H9 (cell line): ENCODE results near the gene SOSTDC1. TPM values are rescaled to one million over a fixed set of nuclear protein-coding genes. Genes with fewer than 3 reads are reported as not detected.

Experiments used
- DNase-seq: peaks from one replicate; pipeline ENCODE4 v3.0.0-alpha.2; 2017
- H2AFZ ChIP-seq: one replicate; pipeline ENCODE4 v1.6.1; 2013; ENCODE audit warnings: mild to moderate bottlenecking, low read length, control low read depth, moderate library complexity
- H2AK5ac ChIP-seq: 2 replicates; pipeline ENCODE4 v1.6.1; 2013; ENCODE audit warnings: low read length, control low read depth, mixed read lengths; ENCODE audit not compliant: insufficient read length
- H2BK120ac ChIP-seq: one replicate; pipeline ENCODE4 v1.6.1; 2013; ENCODE audit warnings: low read depth, mild to moderate bottlenecking, low read length, control low read depth, inconsistent platforms; ENCODE audit not compliant: poor library complexity, severe bottlenecking
- H2BK12ac ChIP-seq: 2 replicates; pipeline ENCODE4 v1.6.1; 2013; ENCODE audit warnings: low read length, control low read depth, mixed read lengths, low read depth; ENCODE audit not compliant: insufficient read length
- H2BK15ac ChIP-seq: 2 replicates; pipeline ENCODE4 v1.6.1; 2013; ENCODE audit warnings: low read depth, low read length, control low read depth
- H2BK20ac ChIP-seq: one replicate; pipeline ENCODE4 v1.6.1; 2013; ENCODE audit warnings: low read depth, mild to moderate bottlenecking, low read length, control low read depth, inconsistent platforms; ENCODE audit not compliant: poor library complexity, severe bottlenecking
- H2BK5ac ChIP-seq: 2 replicates; pipeline ENCODE4 v1.6.1; 2013; ENCODE audit warnings: low read length, control low read depth, mixed read lengths; ENCODE audit not compliant: insufficient read length
- H3K14ac ChIP-seq: 2 replicates; pipeline ENCODE4 v1.6.1; 2013; ENCODE audit warnings: low read length, control low read depth; ENCODE audit not compliant: insufficient read depth
- H3K18ac ChIP-seq: 2 replicates; pipeline ENCODE4 v1.6.1; 2013; ENCODE audit warnings: low read depth, mild to moderate bottlenecking, mixed read lengths, low read length, control low read depth; ENCODE audit not compliant: insufficient read length
- H3K23ac ChIP-seq: 2 replicates; pipeline ENCODE4 v1.6.1; 2013; ENCODE audit warnings: low read length, control low read depth, mixed read lengths, low read depth; ENCODE audit not compliant: insufficient read length
- H3K23me2 ChIP-seq: 2 replicates; pipeline ENCODE4 v1.6.1; 2013; ENCODE audit warnings: low read depth, mild to moderate bottlenecking, mixed read lengths, low read length, control low read depth; ENCODE audit not compliant: insufficient read length, poor library complexity, severe bottlenecking
- H3K27ac ChIP-seq: 2 replicates; pipeline ENCODE4 v1.5.1; 2013; ENCODE audit warnings: low read length, control low read depth, mixed read lengths, low read depth; ENCODE audit not compliant: insufficient read length
- H3K27me3 ChIP-seq: 2 replicates; pipeline ENCODE4 v1.6.1; 2013; ENCODE audit warnings: low read length, control low read depth, inconsistent platforms; ENCODE audit not compliant: insufficient read depth
- H3K4ac ChIP-seq: 2 replicates; pipeline ENCODE4 v1.6.1; 2013; ENCODE audit warnings: low read depth, mild to moderate bottlenecking, control low read depth, inconsistent platforms, low read length, moderate library complexity
- H3K4me1 ChIP-seq: 2 replicates; pipeline ENCODE4 v1.6.1; 2013; ENCODE audit warnings: low read length, control low read depth, inconsistent platforms; ENCODE audit not compliant: insufficient read depth
- H3K4me2 ChIP-seq: 2 replicates; pipeline ENCODE4 v1.6.1; 2013; ENCODE audit warnings: low read length, control low read depth, mixed read lengths; ENCODE audit not compliant: insufficient read length, insufficient read depth
- H3K56ac ChIP-seq: 2 replicates; pipeline ENCODE4 v1.6.1; 2013; ENCODE audit warnings: low read depth, mild to moderate bottlenecking, mixed read lengths, low read length, control low read depth; ENCODE audit not compliant: insufficient read length
- H3K79me1 ChIP-seq: 2 replicates; pipeline ENCODE4 v1.6.1; 2013; ENCODE audit warnings: low read depth, mild to moderate bottlenecking, moderate library complexity, low read length, control low read depth, inconsistent platforms; ENCODE audit not compliant: insufficient read depth, poor library complexity, severe bottlenecking
- H3K79me2 ChIP-seq: 2 replicates; pipeline ENCODE4 v1.6.1; 2013; ENCODE audit warnings: low read length, control low read depth, inconsistent platforms; ENCODE audit not compliant: insufficient read depth
- H3K9ac ChIP-seq: 2 replicates; pipeline ENCODE4 v1.6.1; 2013; ENCODE audit warnings: low read length, control low read depth, mixed read lengths; ENCODE audit not compliant: insufficient read length; ENCODE audit errors: extremely low read depth
- H3K9me3 ChIP-seq: one replicate; pipeline ENCODE4 v1.6.1; 2013; ENCODE audit warnings: low read depth, low read length, inconsistent platforms; ENCODE audit not compliant: control insufficient read depth
- H3T11ph ChIP-seq: one replicate; pipeline ENCODE4 v1.6.1; 2013; ENCODE audit warnings: mild to moderate bottlenecking, low read length, control low read depth, inconsistent platforms
- H4K20me1 ChIP-seq: one replicate; pipeline ENCODE4 v1.6.1; 2013; ENCODE audit not compliant: control insufficient read depth, insufficient read length, insufficient read depth
- H4K5ac ChIP-seq: 2 replicates; pipeline ENCODE4 v1.6.1; 2013; ENCODE audit warnings: low read depth, mild to moderate bottlenecking, mixed read lengths, low read length, control low read depth; ENCODE audit not compliant: insufficient read length
- H4K8ac ChIP-seq: replicated peaks from 2 replicates; pipeline ENCODE4 v1.6.1; 2013; ENCODE audit warnings: low read length, control low read depth, mixed read lengths, low read depth; ENCODE audit not compliant: insufficient read length
- H4K91ac ChIP-seq: 2 replicates; pipeline ENCODE4 v1.6.1; 2013; ENCODE audit warnings: low read depth, mild to moderate bottlenecking, moderate library complexity, mixed read lengths, low read length, control low read depth; ENCODE audit not compliant: insufficient read length
- H3K27ac Mint-ChIP-seq, 3 experiments: 2 replicates in 2 of 3; 3 replicates in 1 of 3; pipeline ENCODE4 v1.8.0; 2020 to 2021; ENCODE audit warnings: mixed read lengths in 3 of 3, mild to moderate bottlenecking in 1 of 3, moderate library complexity in 1 of 3
- H3K27me3 Mint-ChIP-seq: 2 replicates; pipeline ENCODE4 v1.8.0; 2021; ENCODE audit warnings: low read depth, mild to moderate bottlenecking, moderate library complexity, mixed read lengths
- H3K36me3 Mint-ChIP-seq, 3 experiments: 2 replicates in 2 of 3; 3 replicates in 1 of 3; pipeline ENCODE4 v1.8.0; 2020 to 2021; ENCODE audit warnings: low read depth in 3 of 3, mixed read lengths in 3 of 3; ENCODE audit not compliant: insufficient read depth in 1 of 3
- H3K4me1 Mint-ChIP-seq, 2 experiments: 2 replicates each; pipeline ENCODE4 v1.8.0; 2020; ENCODE audit warnings: mixed read lengths in 2 of 2
- H3K4me3 Mint-ChIP-seq, 2 experiments: 2 replicates in 1 of 2; 3 replicates in 1 of 2; pipeline ENCODE4 v1.8.0; 2020 to 2021; ENCODE audit warnings: mild to moderate bottlenecking in 2 of 2, mixed read lengths in 2 of 2, moderate library complexity in 1 of 2
- H3K9me3 Mint-ChIP-seq, 2 experiments: 2 replicates in 1 of 2; 3 replicates in 1 of 2; pipeline ENCODE4 v1.8.0; 2020; ENCODE audit warnings: mild to moderate bottlenecking in 2 of 2, mixed read lengths in 2 of 2, moderate library complexity in 1 of 2
- CTCF ChIP-seq: fragments of 200-600 bp; sonication (generic); conservative IDR thresholded peaks from 3 replicates; pipeline ENCODE4 v1.8.0; 2021; ENCODE audit warnings: antibody characterized with exemption, mild to moderate bottlenecking
- WGBS: extraction: QIAGEN DNeasy Blood & Tissue Kit; methylation state at CpG from one replicate; pipeline ENCODE4 v1.1.7; 2013; ENCODE audit warnings: missing lambda C conversion rate, low lambda C conversion rate, mixed read lengths; ENCODE audit not compliant: insufficient read length; ENCODE audit errors: extremely low coverage; 5-methylcytosine and 5-hydroxymethylcytosine counted together
- total RNA-seq: library from RNA; stranded (reverse); gene quantifications from 2 replicates; pipeline ENCODE4 v1.2.1, GENCODE V29; 2021

SOSTDC1 gene
- total RNA-seq, 1 experiment from 2014 or later: not detected

DNA sequence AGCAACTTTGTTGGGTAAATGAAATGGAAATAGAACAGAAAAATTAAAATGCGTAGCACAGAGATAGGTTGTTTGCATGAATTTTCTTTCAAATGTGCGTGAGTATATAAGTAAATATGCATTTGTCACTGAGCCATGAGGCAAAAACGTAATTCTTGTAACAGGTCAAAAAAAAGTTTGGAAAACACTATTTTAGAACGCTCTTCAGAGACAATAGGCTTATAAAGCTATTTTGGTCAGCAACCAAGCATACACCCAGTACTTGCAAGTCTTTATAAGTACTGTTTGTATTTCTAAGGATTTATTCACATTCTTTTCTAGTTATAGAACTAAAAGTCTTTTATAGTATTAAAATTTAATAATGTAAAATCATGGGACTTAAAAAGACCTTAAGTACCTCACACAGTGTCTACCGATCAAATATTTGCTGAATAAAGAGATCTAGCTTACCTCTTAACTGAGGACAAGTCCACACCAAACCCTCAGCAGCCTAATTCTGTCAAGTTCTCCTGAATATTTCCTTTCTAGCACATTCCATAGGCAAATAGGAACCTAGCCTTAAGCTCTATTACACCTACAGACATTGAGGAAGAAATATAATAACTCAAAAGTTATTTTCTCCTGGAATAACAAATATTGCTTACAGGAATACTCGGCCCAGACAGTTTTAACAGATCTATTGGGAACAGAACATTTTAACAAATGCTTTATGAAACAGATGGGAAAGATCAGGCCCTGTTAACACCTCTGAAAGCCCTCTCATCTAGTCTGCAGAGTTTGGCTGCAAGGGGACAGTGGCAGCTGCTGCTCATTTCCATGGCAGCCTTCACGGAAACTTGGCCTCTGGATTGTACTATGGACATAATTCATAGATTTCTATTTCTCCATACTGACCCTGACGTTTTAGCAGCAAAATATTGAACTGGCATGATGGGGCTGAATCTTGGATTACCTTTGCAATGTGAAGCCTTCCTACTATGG is 53.0 kb downstream of the SOSTDC1 start:
- no peaks in the 10 kb centered on the region for H4K20me1 ChIP-seq
- H2AK5ac ChIP-seq: no peak overlapping the region
- no peaks in the 10 kb centered on the region for H3K36me3 Mint-ChIP-seq
- WGBS: no CpG with 5 or more reads among the region's 8 CpGs
- no peak overlapping the region for H2AFZ ChIP-seq
- no peak overlapping the region for H3K4me3 Mint-ChIP-seq
- no peak overlapping the region for H2BK120ac ChIP-seq
- H3K4ac ChIP-seq: no peak overlapping the region
- no peak overlapping the region for H2BK12ac ChIP-seq
- H3K27ac ChIP-seq: no peak overlapping the region
- no peak overlapping the region for H4K8ac ChIP-seq
- DNase-seq: no peak
- H3K23me2 ChIP-seq: no peaks in the 10 kb centered on the region
- no peak overlapping the region for H3K23ac ChIP-seq
- no peaks in the 10 kb centered on the region for H3K4me1 ChIP-seq
- no peak overlapping the region for H4K91ac ChIP-seq
- H3K56ac ChIP-seq: no peak overlapping the region
- H3K4me2 ChIP-seq: no peak overlapping the region
- H3K9me3 ChIP-seq: no peaks in the 10 kb centered on the region
- H3K9me3 Mint-ChIP-seq: no peaks in the 10 kb centered on the region
- H3K27ac Mint-ChIP-seq: no peak overlapping the region
- no peaks in the 10 kb centered on the region for H3K27me3 ChIP-seq
- H2BK20ac ChIP-seq: no peak overlapping the region
- no peak overlapping the region for H2BK5ac ChIP-seq
- no peaks in the 10 kb centered on the region for H3K79me1 ChIP-seq
- no peak overlapping the region for H3K18ac ChIP-seq
- H2BK15ac ChIP-seq: no peak overlapping the region
- H4K5ac ChIP-seq: no peak overlapping the region
- H3T11ph ChIP-seq: no peak overlapping the region
- no peaks in the 10 kb centered on the region for H3K79me2 ChIP-seq
- H3K14ac ChIP-seq: no peak overlapping the region
- H3K27me3 Mint-ChIP-seq: no peaks in the 10 kb centered on the region
- TF ChIP-seq CTCF: no peak
- no peaks in the 10 kb centered on the region for H3K4me1 Mint-ChIP-seq
- H3K9ac ChIP-seq: no peak overlapping the region

Other genes with a start within 250 kb of the SOSTDC1 start
- 1.6 and 1.9 TPM in 2 replicates for gene CRPPA, start 44.2 kb downstream of the SOSTDC1 start, total RNA-seq
- gene LRRC72, start 61.1 kb upstream of the SOSTDC1 start, total RNA-seq: not detected in 2 replicates
- gene ANKMY2, start 180.0 kb upstream of the SOSTDC1 start, total RNA-seq: 10.4 and 12.7 TPM in 2 replicates
- 60.2 and 64.6 TPM in 2 replicates for gene BZW2, start 180.4 kb upstream of the SOSTDC1 start, total RNA-seq